Measurements from ENCODE around the gene COL4A2. TPM values are rescaled to one million over a fixed set of nuclear protein-coding genes. Genes with fewer than 3 reads are reported as not detected.
"Not testable (repeated sequence)": the region's sequence is repeated elsewhere in the genome, so short reads cannot be mapped to it uniquely, and the experiment has no call there.

Gene COL4A2
- total RNA-seq, 2 donors from 2014 or later = 999 to 1,135 TPM

- peaks cover 21 to 49% of the 10 kb centered on the region in 2 donors for H3K4me1 ChIP-seq (ENCODE audit: control insufficient read depth in 1 of 2, low read depth in 2 of 2)
- peaks cover 11% of the 10 kb centered on the region for H3K36me3 ChIP-seq
- no peaks in the 10 kb centered on the region for H3K27me3 ChIP-seq (replicated peaks; ENCODE audit: insufficient read depth)
- DNase-seq (ENCODE audit: low spot score) (no peak), ATAC-seq (ENCODE audit: insufficient number of reproducible peaks, low FRiP score, low read depth) (no peak)
- H3K9me3 ChIP-seq = no peaks in the 10 kb centered on the region
- peak overlapping the region; percentile 97 for H3K27ac ChIP-seq
- H3K4me3 ChIP-seq = peak overlapping the region; percentile 95
- TF ChIP-seq CTCF (IDR thresholded peaks at IDR 0.05) = no peak
Observed at GRCh38 chr13:110309661-110310524, 2.8 kb downstream of the COL4A2 start.

- Histone ChIP-seq H3K9me3 (no peaks in the 10 kb centered on the region), H3K36me3 (peaks cover 11% of the 10 kb centered on the region), H3K27me3 (replicated peaks; ENCODE audit: insufficient read depth) (no peaks in the 10 kb centered on the region), H3K27ac (peak overlapping the region; percentile 97), H3K4me1 (ENCODE audit: control insufficient read depth in 1 of 2, low read depth in 2 of 2) (peaks cover 28 to 58% of the 10 kb centered on the region in 2 donors), H3K4me3 (peak overlapping the region; percentile 95)
- no peak for TF ChIP-seq CTCF (IDR thresholded peaks at IDR 0.05)
- DNase-seq (ENCODE audit: low spot score) (no peak), ATAC-seq (ENCODE audit: insufficient number of reproducible peaks, low FRiP score, low read depth) (no peak)
Observed at GRCh38 chr13:110310541-110311442, 3.7 kb downstream of the COL4A2 start.

GRCh38 chr13:110311443-110312338, 4.6 kb downstream of the COL4A2 start:
- no peak for TF ChIP-seq CTCF (IDR thresholded peaks at IDR 0.05)
- Histone ChIP-seq H3K4me1 (ENCODE audit: control insufficient read depth in 1 of 2, low read depth in 2 of 2) (peaks cover 34 to 67% of the 10 kb centered on the region in 2 donors), H3K9me3 (no peaks in the 10 kb centered on the region), H3K27ac (peak overlapping the region; percentile 97), H3K27me3 (replicated peaks; ENCODE audit: insufficient read depth) (no peaks in the 10 kb centered on the region), H3K36me3 (peaks cover 16% of the 10 kb centered on the region), H3K4me3 (peak overlapping the region; percentile 95)
- DNase-seq (ENCODE audit: low spot score) (no peak), ATAC-seq (ENCODE audit: insufficient number of reproducible peaks, low FRiP score, low read depth) (no peak)

- Histone ChIP-seq H3K27me3 (replicated peaks; ENCODE audit: insufficient read depth) (no peaks in the 10 kb centered on the region), H3K4me3 (peak overlapping the region; percentile 95), H3K27ac (peak overlapping the region; percentile 97), H3K9me3 (no peaks in the 10 kb centered on the region), H3K36me3 (peaks cover 20% of the 10 kb centered on the region), H3K4me1 (ENCODE audit: control insufficient read depth in 1 of 2, low read depth in 2 of 2) (peaks cover 35 to 75% of the 10 kb centered on the region in 2 donors)
- DNase-seq (ENCODE audit: low spot score) (no peak), ATAC-seq (ENCODE audit: insufficient number of reproducible peaks, low FRiP score, low read depth) (no peak)
- TF ChIP-seq CTCF (IDR thresholded peaks at IDR 0.05) = no peak
Observed at GRCh38 chr13:110312339-110313031, 5.4 kb downstream of the COL4A2 start.

GRCh38 chr13:110313261-110313660, 6.2 kb downstream of the COL4A2 start:
- not testable (repeated sequence) for DNase-seq (ENCODE audit: low spot score); H3K27me3 ChIP-seq (replicated peaks; ENCODE audit: insufficient read depth); H3K9me3 ChIP-seq; ATAC-seq (ENCODE audit: insufficient number of reproducible peaks, low FRiP score, low read depth)
- peak overlapping the region; percentile 97 for H3K27ac ChIP-seq
- H3K4me1 ChIP-seq (ENCODE audit: control insufficient read depth in 1 of 2, low read depth in 2 of 2) = peaks cover 38 to 82% of the 10 kb centered on the region in 2 donors
- peak overlapping the region; percentile 95 for H3K4me3 ChIP-seq
- peaks cover 20% of the 10 kb centered on the region for H3K36me3 ChIP-seq

GRCh38 chr13:110313733-110314132, 6.6 kb downstream of the COL4A2 start:
- peak overlapping the region; percentile 49 for H3K4me3 ChIP-seq
- not testable (repeated sequence) for DNase-seq (ENCODE audit: low spot score)
- H3K27ac ChIP-seq = peak overlapping the region; percentile 33 to 72

More at GRCh38 chr13:110313733-110314132, 6.6 kb downstream of the COL4A2 start:
- ATAC-seq (ENCODE audit: insufficient number of reproducible peaks, low FRiP score, low read depth); H3K9me3 ChIP-seq; H3K27me3 ChIP-seq (replicated peaks; ENCODE audit: insufficient read depth): not testable (repeated sequence)
- peaks cover 38 to 86% of the 10 kb centered on the region in 2 donors for H3K4me1 ChIP-seq (ENCODE audit: control insufficient read depth in 1 of 2, low read depth in 2 of 2)
- peaks cover 20% of the 10 kb centered on the region for H3K36me3 ChIP-seq
